HepG2 (cell line): ENCODE data around the gene LLGL2. TPM values are rescaled to one million over a fixed set of nuclear protein-coding genes. Genes with fewer than 3 reads are reported as not detected.

Source experiments
- CBFB ChIP-seq: sonication (generic); formaldehyde crosslinking; IDR thresholded peaks from 2 replicates; pipeline ENCODE4 v1.4.0; 2020; ENCODE audit warnings: missing genetic modification reagents
- DMAP1 ChIP-seq: IDR thresholded peaks from 2 replicates; pipeline ENCODE4 v1.6.1; 2016
- ELF3 ChIP-seq: IDR thresholded peaks from 2 replicates; pipeline ENCODE4 v1.6.1; 2016; ENCODE audit warnings: missing genetic modification reagents, missing compliant biosample characterization
- KLF15 ChIP-seq: sonication (generic); formaldehyde crosslinking; IDR thresholded peaks from 2 replicates; pipeline ENCODE4 v1.8.1; 2023; ENCODE audit warnings: borderline replicate concordance, mild to moderate bottlenecking, inconsistent platforms, missing genetic modification reagents, mixed read lengths
- KLF9 ChIP-seq: IDR thresholded peaks from 2 replicates; pipeline ENCODE4 v1.6.1; 2016; ENCODE audit warnings: low read depth
- MAZ ChIP-seq, 2 experiments: sonication (generic) in 1 of 2; formaldehyde crosslinking in 1 of 2; IDR thresholded peaks; 2 replicates each; pipeline versions ENCODE4 v1.5.0 to v1.6.1; 2012 to 2020; ENCODE audit warnings: low read depth in 2 of 2, mild to moderate bottlenecking in 2 of 2, borderline replicate concordance in 1 of 2, improper control_type of control experiment in 1 of 2, low read length in 1 of 2, missing genetic modification reagents in 1 of 2, moderate library complexity in 1 of 2
- REXO4 ChIP-seq: sonication (generic); formaldehyde crosslinking; IDR thresholded peaks from 2 replicates; pipeline ENCODE4 v1.8.0; 2022; ENCODE audit warnings: missing genetic modification reagents, mild to moderate bottlenecking, borderline replicate concordance
- SMC3 ChIP-seq: IDR thresholded peaks from 2 replicates; pipeline ENCODE4 v1.6.1; 2011; ENCODE audit warnings: low read length, improper control_type of control experiment
- SRSF9 ChIP-seq: fragments of 200-400 bp; formaldehyde crosslinking; IDR thresholded peaks from 2 replicates; pipeline ENCODE4 v1.6.1; 2018; ENCODE audit warnings: borderline replicate concordance, mild to moderate bottlenecking, low read depth, low read length; ENCODE audit not compliant: insufficient read depth, poor library complexity, severe bottlenecking
- WIZ ChIP-seq: sonication (generic); formaldehyde crosslinking; IDR thresholded peaks from 2 replicates; pipeline ENCODE4 v1.5.1; 2020; ENCODE audit warnings: mild to moderate bottlenecking, missing genetic modification reagents
- ZFAT ChIP-seq: sonication (generic); formaldehyde crosslinking; conservative IDR thresholded peaks from 2 replicates; pipeline ENCODE4 v1.8.1; 2023; ENCODE audit warnings: missing genetic modification reagents, inconsistent platforms
- ZFP1 ChIP-seq: IDR thresholded peaks from 2 replicates; pipeline ENCODE4 v1.6.1; 2016
- ZNF17 ChIP-seq: sonication (generic); formaldehyde crosslinking; IDR thresholded peaks from 2 replicates; pipeline ENCODE4 v1.5.0; 2020; ENCODE audit warnings: mild to moderate bottlenecking, missing genetic modification reagents
- ZNF333 ChIP-seq: sonication (generic); formaldehyde crosslinking; IDR thresholded peaks from 2 replicates; pipeline ENCODE4 v1.4.0; 2020; ENCODE audit warnings: mild to moderate bottlenecking, missing genetic modification reagents, borderline replicate concordance
- ZNF432 ChIP-seq: sonication (generic); formaldehyde crosslinking; IDR thresholded peaks from 2 replicates; pipeline ENCODE4 v1.5.0; 2020; ENCODE audit warnings: missing genetic modification reagents, mild to moderate bottlenecking, borderline replicate concordance
- ZNF44 ChIP-seq: sonication (generic); formaldehyde crosslinking; IDR thresholded peaks from 2 replicates; pipeline ENCODE4 v1.5.1; 2020; ENCODE audit warnings: mild to moderate bottlenecking, missing genetic modification reagents
- ZNF496 ChIP-seq: sonication (generic); formaldehyde crosslinking; IDR thresholded peaks from 2 replicates; pipeline ENCODE4 v1.8.1; 2023; ENCODE audit warnings: mild to moderate bottlenecking, moderate library complexity, missing genetic modification reagents; ENCODE audit not compliant: insufficient replicate concordance
- ZNF746 ChIP-seq: sonication (generic); formaldehyde crosslinking; IDR thresholded peaks from 2 replicates; pipeline ENCODE4 v1.8.0; 2022; ENCODE audit warnings: mild to moderate bottlenecking, missing genetic modification reagents
- ZSCAN12 ChIP-seq: sonication (generic); formaldehyde crosslinking; IDR thresholded peaks from 2 replicates; pipeline ENCODE4 v1.9.0; 2021; ENCODE audit warnings: mild to moderate bottlenecking, missing genetic modification reagents
- polyA plus RNA-seq, 8 experiments: library from polyadenylated mRNA; depleted of rRNA in 3 of 8; stranded (reverse) in 7 of 8; unstranded in 1 of 8; fragments of >200 nt; fragmentation: Illumina TruSeq in 4 of 8; extraction: Trizol in 4 of 8; gene quantifications; 2 replicates each; pipeline versions ENCODE4 v1.2.1 to v1.2.3, GENCODE V29; 2011 to 2016; ENCODE audit warnings: low read depth in 4 of 8, missing spikeins in 1 of 8, mixed read lengths in 1 of 8; ENCODE audit not compliant: insufficient read depth in 1 of 8
- total RNA-seq, 5 experiments: library from RNA; depleted of rRNA; stranded (reverse); fragments of >200 nt; fragmentation: Illumina TruSeq; extraction: Trizol; gene quantifications; 2 replicates each; pipeline ENCODE4 v1.2.3, GENCODE V29; 2016; ENCODE audit warnings: low read depth in 1 of 5
- TF ChIP-seq, protein P1 (sequence below): sonication (generic); formaldehyde crosslinking; IDR thresholded peaks from 2 replicates; pipeline ENCODE4 v1.4.0; 2020; ENCODE audit warnings: missing genetic modification reagents, borderline replicate concordance
- TF ChIP-seq, protein P2 (sequence below): IDR thresholded peaks from 2 replicates; pipeline ENCODE4 v1.6.1; 2016; ENCODE audit warnings: missing compliant biosample characterization, missing genetic modification reagents, borderline replicate concordance
- TF ChIP-seq, protein P3 (sequence below): sonication (generic); formaldehyde crosslinking; IDR thresholded peaks from 2 replicates; pipeline ENCODE4 v1.5.1; 2020; ENCODE audit warnings: missing genetic modification reagents, mild to moderate bottlenecking, borderline replicate concordance

LLGL2 gene
- total and polyA plus RNA-seq, 2 of the 13 experiments (the other 11 are each of a cell fraction or from before 2014, with no cell fraction given) = 83.0 to 86.7 TPM

DNA sequence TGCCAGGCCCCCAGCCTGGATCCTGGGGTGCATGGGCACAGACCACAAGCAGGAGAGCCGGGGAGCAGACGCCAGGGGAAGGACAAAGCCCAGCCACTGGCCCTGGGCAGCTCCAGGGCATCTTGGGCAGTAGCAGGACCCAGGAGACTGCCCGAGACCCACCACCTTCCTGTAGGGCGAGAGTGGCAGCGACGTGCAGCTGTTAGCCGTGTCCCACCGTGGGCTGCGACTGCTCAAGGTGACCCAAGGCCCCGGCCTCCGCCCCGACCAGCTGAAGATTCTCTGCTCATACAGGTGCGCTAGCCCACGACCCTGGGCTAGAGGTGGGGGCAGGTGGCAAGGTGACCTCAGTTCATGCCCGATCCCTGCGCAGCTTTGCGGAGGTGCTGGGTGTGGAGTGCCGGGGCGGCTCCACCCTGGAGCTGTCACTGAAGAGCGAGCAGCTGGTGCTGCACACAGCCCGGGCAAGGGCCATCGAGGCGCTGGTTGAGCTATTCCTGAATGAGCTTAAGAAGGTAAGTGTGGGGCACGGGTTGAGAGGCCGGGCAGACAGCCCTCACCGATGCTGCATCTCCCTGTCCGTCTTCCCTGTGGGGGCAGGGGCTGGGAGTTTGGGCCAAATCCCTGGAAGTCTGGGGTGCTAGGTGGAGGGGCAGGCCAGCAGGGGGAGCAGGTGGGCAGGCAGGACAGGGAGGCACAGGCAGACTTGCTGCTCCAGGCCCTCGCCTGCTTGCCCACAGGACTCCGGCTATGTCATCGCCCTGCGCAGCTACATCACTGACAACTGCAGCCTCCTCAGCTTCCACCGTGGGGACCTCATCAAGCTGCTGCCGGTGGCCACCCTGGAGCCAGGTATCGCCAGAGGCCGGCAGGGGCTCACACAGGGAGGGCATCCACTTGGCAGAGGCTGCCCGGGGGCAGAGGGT, 94.3 kb downstream of the LLGL2 start (continued):
- TF ChIP-seq ZNF746 (CRISPR knock-in tag) (no peak), KLF15 (CRISPR knock-in tag) (no peak), ZSCAN12 (CRISPR knock-in tag) (no peak), REXO4 (CRISPR knock-in tag) (no peak), DMAP1 (CRISPR knock-in tag) (no peak), ZNF496 (no peak), CBFB (no peak), ZFAT (CRISPR knock-in tag) (no peak), ZFP1 (CRISPR knock-in tag) (no peak), ZNF333 (no peak), ZNF44 (CRISPR knock-in tag) (no peak), ZNF17 (CRISPR knock-in tag) (no peak), WIZ (CRISPR knock-in tag) (no peak), SRSF9 (no peak), KLF9 (CRISPR knock-in tag) (no peak), SMC3 (peak; percentile 12; the same call in 1 of the 2 replicates), ELF3 (CRISPR knock-in tag) (no peak), MAZ (IDR thresholded peaks at IDR 0.05; ENCODE audit: borderline replicate concordance, low read depth, low read length) (no peak), MAZ (CRISPR knock-in tag; IDR thresholded peaks at IDR 0.05; ENCODE audit: low read depth) (peak; percentile 41; the same call in 1 of the 2 replicates), ZNF432 (no peak)
- TF ChIP-seq, protein P1, sequence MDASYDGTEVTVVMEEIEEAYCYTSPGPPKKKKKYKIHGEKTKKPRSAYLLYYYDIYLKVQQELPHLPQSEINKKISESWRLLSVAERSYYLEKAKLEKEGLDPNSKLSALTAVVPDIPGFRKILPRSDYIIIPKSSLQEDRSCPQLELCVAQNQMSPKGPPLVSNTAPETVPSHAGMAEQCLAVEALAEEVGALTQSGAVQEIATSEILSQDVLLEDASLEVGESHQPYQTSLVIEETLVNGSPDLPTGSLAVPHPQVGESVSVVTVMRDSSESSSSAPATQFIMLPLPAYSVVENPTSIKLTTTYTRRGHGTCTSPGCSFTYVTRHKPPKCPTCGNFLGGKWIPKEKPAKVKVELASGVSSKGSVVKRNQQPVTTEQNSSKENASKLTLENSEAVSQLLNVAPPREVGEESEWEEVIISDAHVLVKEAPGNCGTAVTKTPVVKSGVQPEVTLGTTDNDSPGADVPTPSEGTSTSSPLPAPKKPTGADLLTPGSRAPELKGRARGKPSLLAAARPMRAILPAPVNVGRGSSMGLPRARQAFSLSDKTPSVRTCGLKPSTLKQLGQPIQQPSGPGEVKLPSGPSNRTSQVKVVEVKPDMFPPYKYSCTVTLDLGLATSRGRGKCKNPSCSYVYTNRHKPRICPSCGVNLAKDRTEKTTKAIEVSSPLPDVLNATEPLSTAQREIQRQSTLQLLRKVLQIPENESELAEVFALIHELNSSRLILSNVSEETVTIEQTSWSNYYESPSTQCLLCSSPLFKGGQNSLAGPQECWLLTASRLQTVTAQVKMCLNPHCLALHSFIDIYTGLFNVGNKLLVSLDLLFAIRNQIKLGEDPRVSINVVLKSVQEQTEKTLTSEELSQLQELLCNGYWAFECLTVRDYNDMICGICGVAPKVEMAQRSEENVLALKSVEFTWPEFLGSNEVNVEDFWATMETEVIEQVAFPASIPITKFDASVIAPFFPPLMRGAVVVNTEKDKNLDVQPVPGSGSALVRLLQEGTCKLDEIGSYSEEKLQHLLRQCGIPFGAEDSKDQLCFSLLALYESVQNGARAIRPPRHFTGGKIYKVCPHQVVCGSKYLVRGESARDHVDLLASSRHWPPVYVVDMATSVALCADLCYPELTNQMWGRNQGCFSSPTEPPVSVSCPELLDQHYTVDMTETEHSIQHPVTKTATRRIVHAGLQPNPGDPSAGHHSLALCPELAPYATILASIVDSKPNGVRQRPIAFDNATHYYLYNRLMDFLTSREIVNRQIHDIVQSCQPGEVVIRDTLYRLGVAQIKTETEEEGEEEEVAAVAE (CRISPR knock-in tag) = no peak
- TF ChIP-seq, protein P2, sequence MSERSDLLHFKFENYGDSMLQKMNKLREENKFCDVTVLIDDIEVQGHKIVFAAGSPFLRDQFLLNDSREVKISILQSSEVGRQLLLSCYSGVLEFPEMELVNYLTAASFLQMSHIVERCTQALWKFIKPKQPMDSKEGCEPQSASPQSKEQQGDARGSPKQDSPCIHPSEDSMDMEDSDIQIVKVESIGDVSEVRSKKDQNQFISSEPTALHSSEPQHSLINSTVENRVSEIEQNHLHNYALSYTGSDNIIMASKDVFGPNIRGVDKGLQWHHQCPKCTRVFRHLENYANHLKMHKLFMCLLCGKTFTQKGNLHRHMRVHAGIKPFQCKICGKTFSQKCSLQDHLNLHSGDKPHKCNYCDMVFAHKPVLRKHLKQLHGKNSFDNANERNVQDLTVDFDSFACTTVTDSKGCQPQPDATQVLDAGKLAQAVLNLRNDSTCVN (CRISPR knock-in tag) = no peak
- TF ChIP-seq, protein P3, sequence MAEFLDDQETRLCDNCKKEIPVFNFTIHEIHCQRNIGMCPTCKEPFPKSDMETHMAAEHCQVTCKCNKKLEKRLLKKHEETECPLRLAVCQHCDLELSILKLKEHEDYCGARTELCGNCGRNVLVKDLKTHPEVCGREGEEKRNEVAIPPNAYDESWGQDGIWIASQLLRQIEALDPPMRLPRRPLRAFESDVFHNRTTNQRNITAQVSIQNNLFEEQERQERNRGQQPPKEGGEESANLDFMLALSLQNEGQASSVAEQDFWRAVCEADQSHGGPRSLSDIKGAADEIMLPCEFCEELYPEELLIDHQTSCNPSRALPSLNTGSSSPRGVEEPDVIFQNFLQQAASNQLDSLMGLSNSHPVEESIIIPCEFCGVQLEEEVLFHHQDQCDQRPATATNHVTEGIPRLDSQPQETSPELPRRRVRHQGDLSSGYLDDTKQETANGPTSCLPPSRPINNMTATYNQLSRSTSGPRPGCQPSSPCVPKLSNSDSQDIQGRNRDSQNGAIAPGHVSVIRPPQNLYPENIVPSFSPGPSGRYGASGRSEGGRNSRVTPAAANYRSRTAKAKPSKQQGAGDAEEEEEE = no peak
